HG03354 (cell line): ENCODE measurements around the gene PRKACA.

Experiments
- ATAC-seq: cut with Tn5 transposase; IDR thresholded peaks from one replicate; pipeline ENCODE4 v1.9.1; 2021; ENCODE audit warnings: mild to moderate bottlenecking; ENCODE audit not compliant: unreplicated experiment, poor library complexity, severe bottlenecking

Gene PRKACA

GRCh38 chr19:14097532-14098151 is 19.9 kb downstream of the PRKACA start:
- ATAC-seq = no peak

GRCh38 chr19:14096272-14096992 is 21.1 kb downstream of the PRKACA start:
- ATAC-seq = no peak

GRCh38 chr19:14094854-14095253 is 22.7 kb downstream of the PRKACA start:
- no peak for ATAC-seq

- ATAC-seq = no peak
Measured at GRCh38 chr19:14093117-14093823, 24.3 kb downstream of the PRKACA start.

- ATAC-seq = peak; percentile 21
Measured at GRCh38 chr19:14091813-14092462, 25.6 kb downstream of the PRKACA start.

GRCh38 chr19:14091081-14091812 is 26.3 kb downstream of the PRKACA start:
- ATAC-seq = peak; percentile 43

- peak; percentile 46 for ATAC-seq
Measured at GRCh38 chr19:14090509-14091080, 27.0 kb downstream of the PRKACA start, which contains the start of gene SAMD1. Gene SAMD1, minus strand, starts transcription at chr19:14090751.

GRCh38 chr19:14089662-14090508 is 27.7 kb downstream of the PRKACA start:
- peak; percentile 19 for ATAC-seq

- no peak for ATAC-seq
Measured at GRCh38 chr19:14089412-14089661, 28.2 kb downstream of the PRKACA start.

GRCh38 chr19:14088634-14089411 is 28.7 kb downstream of the PRKACA start:
- ATAC-seq = no peak

- no peak for ATAC-seq
Measured at GRCh38 chr19:14086098-14086497, 31.5 kb downstream of the PRKACA start.

GRCh38 chr19:14085309-14085995 is 32.1 kb downstream of the PRKACA start, which contains the start of gene C19orf67:
Gene C19orf67, minus strand, starts transcription at chr19:14085783. Its CDS starts 156 bp downstream, at chr19:14085627.
- ATAC-seq = no peak

- ATAC-seq = no peak
Measured at GRCh38 chr19:14082675-14082960, 34.9 kb downstream of the PRKACA start.

- no peak for ATAC-seq
Measured at GRCh38 chr19:14081797-14082674, 35.5 kb downstream of the PRKACA start.

- peak; percentile 86 for ATAC-seq
Measured at GRCh38 chr19:14080887-14081796, 36.4 kb downstream of the PRKACA start.

GRCh38 chr19:14078411-14078810 is 39.2 kb downstream of the PRKACA start:
- ATAC-seq = no peak
